22Rv1 (cell line): ENCODE measurements around the gene GFPT2.

Experiments used
- CTCF ChIP-seq: fragments of 450-650 bp; IDR thresholded peaks from 2 replicates; pipeline ENCODE4 v1.5.1; 2017; ENCODE audit warnings: mild to moderate bottlenecking
- ZFX ChIP-seq: fragments of 450-650 bp; IDR thresholded peaks from 2 replicates; pipeline ENCODE4 v1.6.1; 2017; ENCODE audit warnings: antibody characterized with exemption, borderline replicate concordance

- no peak for TF ChIP-seq CTCF
- no peak for TF ChIP-seq ZFX
Measured at GRCh38 chr5:180318456-180319089, 34.6 kb downstream of the GFPT2 start.
